Natural killer cell (primary cell): ENCODE measurements around the gene RAD50. TPM values are rescaled to one million over a fixed set of nuclear protein-coding genes. Genes with fewer than 3 reads are reported as not detected.
"Not testable (repeated sequence)": the region's sequence is repeated elsewhere in the genome, so short reads cannot be mapped to it uniquely, and the experiment has no call there.

ENCODE experiments used
- ATAC-seq, 3 donors: fragments of 150-1000 bp in 2 of 3; fragments of 200-7000 bp in 1 of 3; cut with Tn5 transposase; 1 replicate in 1 of 3; 2 replicates in 2 of 3; pipeline ENCODE4 v1.10.0; 2021; ENCODE audit warnings: mild to moderate bottlenecking in 2 of 3, moderate library complexity in 2 of 3
- DNase-seq, 2 donors: peaks; one replicate each; pipeline versions ENCODE4 v3.0.0 to v3.0.0-alpha.2; 2013 to 2021; ENCODE audit warnings: mixed read lengths in 1 of 2
- H3K27ac ChIP-seq: one replicate; pipeline ENCODE4 v1.5.1; 2013; ENCODE audit warnings: mild to moderate bottlenecking, low read length
- H3K27me3 ChIP-seq: one replicate; pipeline ENCODE4 v1.6.1; 2013; ENCODE audit warnings: low read length; ENCODE audit not compliant: control insufficient read depth, insufficient read depth
- H3K36me3 ChIP-seq: one replicate; pipeline ENCODE4 v1.6.1; 2013; ENCODE audit warnings: low read length; ENCODE audit not compliant: control insufficient read depth, insufficient read depth
- H3K4me1 ChIP-seq: one replicate; pipeline ENCODE4 v1.6.1; 2013; ENCODE audit warnings: low read length; ENCODE audit not compliant: control insufficient read depth, insufficient read depth
- H3K4me3 ChIP-seq: one replicate; pipeline ENCODE4 v1.5.1; 2013; ENCODE audit warnings: low read length
- H3K9me3 ChIP-seq: one replicate; pipeline ENCODE4 v1.6.1; 2013; ENCODE audit warnings: low read length; ENCODE audit not compliant: control insufficient read depth, insufficient read depth
- H3K27ac Mint-ChIP-seq, 2 donors: one replicate each; pipeline ENCODE4 v1.8.0; 2022; ENCODE audit warnings: mild to moderate bottlenecking in 2 of 2, mixed read lengths in 2 of 2, moderate library complexity in 1 of 2
- H3K27me3 Mint-ChIP-seq, 2 donors: one replicate each; pipeline ENCODE4 v1.8.0; 2022; ENCODE audit warnings: low read depth in 2 of 2, mixed read lengths in 2 of 2
- H3K36me3 Mint-ChIP-seq: one replicate; pipeline ENCODE4 v1.8.0; 2022; ENCODE audit warnings: mixed read lengths
- H3K4me1 Mint-ChIP-seq, 2 donors: one replicate each; pipeline ENCODE4 v1.8.0; 2022; ENCODE audit warnings: mixed read lengths in 2 of 2
- H3K4me3 Mint-ChIP-seq: one replicate; pipeline ENCODE4 v1.8.0; 2022; ENCODE audit warnings: mild to moderate bottlenecking, moderate library complexity, mixed read lengths
- H3K9me3 Mint-ChIP-seq, 2 donors: one replicate each; pipeline ENCODE4 v1.8.0; 2022; ENCODE audit warnings: mixed read lengths in 2 of 2
- WGBS: methylation state at CpG from one replicate; pipeline ENCODE4 v1.1.7; 2013; ENCODE audit warnings: missing lambda C conversion rate; ENCODE audit not compliant: insufficient coverage; 5-methylcytosine and 5-hydroxymethylcytosine counted together
- intact Hi-C: fragments of 100-400 bp; cut with micrococcal nuclease; formaldehyde crosslinking; loops from one replicate; pipeline ENCODE4 v1.14.2; 2022
- total RNA-seq, 4 donors: library from RNA; stranded (reverse); fragments of 120-200 nt in 1 of 4; gene quantifications; one replicate each; pipeline versions ENCODE4 v1.2.3 to v1.2.4, GENCODE V29; 2013 to 2022
- TF ChIP-seq, protein P1 (sequence below): fragments of 200-600 bp; IDR thresholded peaks from one replicate; pipeline ENCODE4 v1.8.0; 2022; ENCODE audit warnings: antibody characterized with exemption

RAD50 gene
- total RNA-seq, result 10 to 100 TPM; 21.0 to 31.2 (median 27.5) TPM
- 41.3 TPM for total RNA-seq (2013)

DNA sequence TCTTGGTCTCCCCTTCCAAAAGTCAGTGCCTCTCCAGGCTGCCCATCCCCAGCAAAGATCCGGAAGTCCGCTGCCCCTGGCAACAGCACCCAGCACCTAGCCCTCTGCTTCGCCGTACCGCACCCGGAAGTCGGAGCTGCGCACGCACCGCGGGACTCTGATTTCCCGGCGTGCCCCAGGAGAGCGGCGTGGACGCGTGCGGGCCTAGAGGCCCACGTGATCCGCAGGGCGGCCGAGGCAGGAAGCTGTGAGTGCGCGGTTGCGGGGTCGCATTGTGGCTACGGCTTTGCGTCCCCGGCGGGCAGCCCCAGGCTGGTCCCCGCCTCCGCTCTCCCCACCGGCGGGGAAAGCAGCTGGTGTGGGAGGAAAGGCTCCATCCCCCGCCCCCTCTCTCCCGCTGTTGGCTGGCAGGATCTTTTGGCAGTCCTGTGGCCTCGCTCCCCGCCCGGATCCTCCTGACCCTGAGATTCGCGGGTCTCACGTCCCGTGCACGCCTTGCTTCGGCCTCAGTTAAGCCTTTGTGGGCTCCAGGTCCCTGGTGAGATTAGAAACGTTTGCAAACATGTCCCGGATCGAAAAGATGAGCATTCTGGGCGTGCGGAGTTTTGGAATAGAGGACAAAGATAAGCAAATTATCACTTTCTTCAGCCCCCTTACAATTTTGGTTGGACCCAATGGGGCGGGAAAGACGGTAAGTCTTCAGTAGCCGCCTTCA lies at the start of gene RAD50:
Gene RAD50 (plus strand): TSS at position 215 of the 715 bp plus-strand sequence. CDS start 348 bp downstream, at position 563.
- H3K9me3 ChIP-seq, result no peaks in the 10 kb centered on the region
- TF ChIP-seq, protein P1, sequence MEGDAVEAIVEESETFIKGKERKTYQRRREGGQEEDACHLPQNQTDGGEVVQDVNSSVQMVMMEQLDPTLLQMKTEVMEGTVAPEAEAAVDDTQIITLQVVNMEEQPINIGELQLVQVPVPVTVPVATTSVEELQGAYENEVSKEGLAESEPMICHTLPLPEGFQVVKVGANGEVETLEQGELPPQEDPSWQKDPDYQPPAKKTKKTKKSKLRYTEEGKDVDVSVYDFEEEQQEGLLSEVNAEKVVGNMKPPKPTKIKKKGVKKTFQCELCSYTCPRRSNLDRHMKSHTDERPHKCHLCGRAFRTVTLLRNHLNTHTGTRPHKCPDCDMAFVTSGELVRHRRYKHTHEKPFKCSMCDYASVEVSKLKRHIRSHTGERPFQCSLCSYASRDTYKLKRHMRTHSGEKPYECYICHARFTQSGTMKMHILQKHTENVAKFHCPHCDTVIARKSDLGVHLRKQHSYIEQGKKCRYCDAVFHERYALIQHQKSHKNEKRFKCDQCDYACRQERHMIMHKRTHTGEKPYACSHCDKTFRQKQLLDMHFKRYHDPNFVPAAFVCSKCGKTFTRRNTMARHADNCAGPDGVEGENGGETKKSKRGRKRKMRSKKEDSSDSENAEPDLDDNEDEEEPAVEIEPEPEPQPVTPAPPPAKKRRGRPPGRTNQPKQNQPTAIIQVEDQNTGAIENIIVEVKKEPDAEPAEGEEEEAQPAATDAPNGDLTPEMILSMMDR, result no peak
- peaks cover 16% of the 10 kb centered on the region for H3K4me1 ChIP-seq
- H3K27me3 ChIP-seq, result no peaks in the 10 kb centered on the region
- peak; percentile 94 to 96 for DNase-seq
- Mint-ChIP-seq H3K27ac (peak within 1 kb of the TSS; percentile 91 to 97), H3K4me3 (peak within 1 kb of the TSS; percentile 96), H3K9me3 (no peaks in the 10 kb centered on the region), H3K27me3 (no peaks in the 10 kb centered on the region), H3K4me1 (peaks cover 20 to 25% of the 10 kb centered on the region in 2 donors), H3K36me3 (no peaks in the 10 kb centered on the region)
- peak within 1 kb of the TSS; percentile 82 for H3K27ac ChIP-seq
- H3K4me3 ChIP-seq, result peak within 1 kb of the TSS; percentile 83
- H3K36me3 ChIP-seq, result peaks cover 9% of the 10 kb centered on the region
- intact Hi-C loops, result loop anchor here (2.0 kb wide), 1 partner anchor 66 kb away; the partner anchor contains the start of gene IRF1
- peak; percentile 95 to 98 (median 96) for ATAC-seq
- WGBS, result under 1% methylated on average over 53 of the region's 53 CpGs

DNA sequence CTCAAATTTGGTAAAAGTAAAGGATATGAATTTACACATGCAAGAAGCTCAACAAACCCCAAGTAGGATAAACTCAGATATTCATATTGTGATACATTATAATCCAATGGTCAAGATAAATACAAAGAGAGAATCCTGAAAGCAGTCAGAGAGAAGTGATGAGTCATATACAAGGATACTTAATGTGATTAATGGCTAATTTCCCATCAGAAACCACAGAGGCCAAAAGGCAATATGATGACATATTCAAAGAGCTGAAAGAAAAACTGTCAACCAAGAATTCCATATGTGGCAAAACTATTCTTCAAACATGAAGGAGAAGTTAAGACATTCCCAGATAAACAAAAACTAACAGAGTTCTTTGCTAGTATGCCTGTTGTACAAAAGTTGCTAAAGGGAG lies 46.7 kb upstream of the RAD50 start:
- no peak for ATAC-seq
- no peak overlapping the region for H3K27ac ChIP-seq
- Mint-ChIP-seq H3K36me3 (no peaks in the 10 kb centered on the region), H3K4me1 (peaks cover 9 to 14% of the 10 kb centered on the region in 2 donors), H3K4me3 (no peak overlapping the region), H3K27ac (no peak overlapping the region), H3K27me3 (no peaks in the 10 kb centered on the region), H3K9me3 (peaks cover 0 to 3% of the 10 kb centered on the region in 2 donors)
- H3K36me3 ChIP-seq, result no peaks in the 10 kb centered on the region
- H3K9me3 ChIP-seq, result no peaks in the 10 kb centered on the region
- H3K27me3 ChIP-seq, result no peaks in the 10 kb centered on the region
- no peaks in the 10 kb centered on the region for H3K4me1 ChIP-seq
- intact Hi-C loops, result no loop called here
- H3K4me3 ChIP-seq, result no peak overlapping the region
- DNase-seq, result no peak
- TF ChIP-seq, protein P1, result no peak

DNA sequence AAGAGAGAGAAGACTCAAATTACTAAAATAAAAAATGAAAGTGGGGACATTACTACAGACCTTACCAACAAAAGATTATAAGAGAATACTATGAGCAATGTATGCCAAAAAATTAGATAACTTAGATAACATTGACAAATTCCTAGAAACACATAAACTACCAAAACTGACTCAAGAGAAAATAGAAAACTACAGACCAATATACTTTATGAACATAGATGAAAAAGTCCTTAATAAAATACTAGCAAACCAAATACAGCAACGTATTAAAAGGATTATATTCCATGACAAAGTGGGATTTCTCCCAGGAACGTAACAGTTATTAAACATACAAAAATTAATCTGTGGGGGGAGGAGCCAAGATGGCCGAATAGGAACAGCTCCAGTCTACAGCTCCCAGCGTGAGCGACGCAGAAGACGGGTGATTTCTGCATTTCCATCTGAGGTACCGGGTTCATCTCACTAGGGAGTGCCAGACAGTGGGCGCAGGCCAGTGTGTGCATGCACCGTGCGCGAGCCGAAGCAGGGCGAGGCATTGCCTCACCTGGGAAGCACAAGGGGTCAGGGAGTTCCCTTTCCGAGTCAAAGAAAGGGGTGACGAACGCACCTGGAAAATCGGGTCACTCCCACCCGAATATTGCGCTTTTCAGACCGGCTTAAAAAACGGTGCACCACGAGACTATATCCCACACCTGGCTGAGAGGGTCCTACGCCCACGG lies 43.0 kb upstream of the RAD50 start:
- H3K36me3 ChIP-seq, H3K4me3 Mint-ChIP-seq, ATAC-seq, H3K27ac Mint-ChIP-seq, H3K4me1 Mint-ChIP-seq, H3K27me3 ChIP-seq, H3K4me3 ChIP-seq, H3K36me3 Mint-ChIP-seq, H3K4me1 ChIP-seq, H3K27me3 Mint-ChIP-seq, H3K9me3 ChIP-seq, intact Hi-C loops, DNase-seq, H3K9me3 Mint-ChIP-seq, H3K27ac ChIP-seq: not testable (repeated sequence)
- no CpG with 5 or more reads among the region's 25 CpGs for WGBS

DNA sequence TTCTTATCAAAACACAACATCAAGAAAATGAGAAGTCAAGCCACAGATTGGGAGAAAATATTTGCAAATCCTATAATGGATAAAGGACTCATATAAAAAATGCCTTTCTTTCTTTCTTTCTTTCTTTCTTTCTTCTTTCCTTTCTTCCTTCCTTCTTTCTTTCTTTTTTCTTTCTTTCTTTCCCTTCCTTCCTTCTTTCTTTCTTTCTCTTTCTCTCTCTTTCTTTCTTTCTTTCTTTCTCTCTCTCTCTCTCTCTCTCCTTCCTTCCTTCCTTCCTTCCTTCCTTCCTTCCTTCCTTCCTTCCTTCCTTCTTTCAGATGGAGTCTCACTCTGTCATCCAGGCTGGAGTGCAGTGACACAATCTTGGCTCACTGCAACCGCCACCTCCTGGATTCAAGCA lies 34.7 kb upstream of the RAD50 start:
- 100% methylated on average over 1 of the region's 1 CpG for WGBS
- peaks cover 17% of the 10 kb centered on the region for H3K4me1 ChIP-seq
- intact Hi-C loops, H3K36me3 ChIP-seq, H3K27ac Mint-ChIP-seq, H3K36me3 Mint-ChIP-seq, H3K9me3 Mint-ChIP-seq, H3K27me3 Mint-ChIP-seq, DNase-seq, H3K4me3 ChIP-seq, ATAC-seq, H3K27ac ChIP-seq, H3K4me3 Mint-ChIP-seq, H3K9me3 ChIP-seq, H3K27me3 ChIP-seq: not testable (repeated sequence)
- peaks cover 6 to 13% of the 10 kb centered on the region in 2 donors for H3K4me1 Mint-ChIP-seq

DNA sequence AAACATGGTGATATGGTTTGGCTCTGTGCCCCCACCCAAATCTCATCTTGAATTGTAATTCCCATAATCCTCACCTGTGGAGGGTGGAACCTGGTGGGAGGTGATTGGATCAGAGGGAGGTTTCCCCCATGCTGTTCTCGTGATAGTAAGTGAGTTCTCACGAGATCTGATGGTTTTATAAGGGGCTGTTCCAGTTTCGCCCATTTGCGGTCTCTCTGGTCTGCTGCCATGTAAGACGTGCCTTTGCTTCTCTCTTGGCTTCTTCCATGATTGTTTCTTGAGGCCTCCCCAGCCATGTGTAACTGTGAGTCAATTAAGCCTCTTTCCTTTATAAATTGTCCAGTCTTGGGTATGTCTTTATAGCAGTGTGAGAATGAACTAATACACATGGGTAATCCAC lies 31.9 kb upstream of the RAD50 start:
- H3K36me3 ChIP-seq, H3K27me3 Mint-ChIP-seq, H3K27me3 ChIP-seq, H3K4me3 Mint-ChIP-seq, DNase-seq, H3K4me3 ChIP-seq, H3K9me3 ChIP-seq, H3K9me3 Mint-ChIP-seq, H3K27ac ChIP-seq, ATAC-seq, H3K27ac Mint-ChIP-seq, H3K36me3 Mint-ChIP-seq: not testable (repeated sequence)
- H3K4me1 ChIP-seq, result peaks cover 17% of the 10 kb centered on the region
- H3K4me1 Mint-ChIP-seq, result peaks cover 6 to 20% of the 10 kb centered on the region in 2 donors
- 86% methylated on average over 5 of the region's 5 CpGs for WGBS
- intact Hi-C loops, result loop anchor here (5.0 kb wide), 1 partner anchor 297 kb away; no protein-coding TSS in a partner anchor
